Prostate gland (tissue), 2 donors: ENCODE results near the gene FHOD3.

Experiments used
- POLR2A ChIP-seq: fragments of 450-650 bp; IDR thresholded peaks from one replicate; pipeline ENCODE4 v1.6.1; 2016; ENCODE audit warnings: antibody characterized with exemption, mild to moderate bottlenecking
- POLR2AphosphoS5 ChIP-seq: sonication (generic); formaldehyde crosslinking; IDR thresholded peaks from one replicate; pipeline ENCODE4 v1.6.1; 2017; ENCODE audit warnings: antibody characterized with exemption
- TF ChIP-seq, protein P1 (sequence below), 4 experiments: fragments of 200-600 bp in 2 of 4; fragments of 450-650 bp in 2 of 4; sonication (generic) in 2 of 4; IDR thresholded peaks; 1 replicate in 3 of 4; 2 replicates in 1 of 4; pipeline ENCODE4 v1.5.1; 2016 to 2019; ENCODE audit warnings: antibody characterized with exemption in 4 of 4, mild to moderate bottlenecking in 2 of 4, moderate library complexity in 2 of 4

DNA sequence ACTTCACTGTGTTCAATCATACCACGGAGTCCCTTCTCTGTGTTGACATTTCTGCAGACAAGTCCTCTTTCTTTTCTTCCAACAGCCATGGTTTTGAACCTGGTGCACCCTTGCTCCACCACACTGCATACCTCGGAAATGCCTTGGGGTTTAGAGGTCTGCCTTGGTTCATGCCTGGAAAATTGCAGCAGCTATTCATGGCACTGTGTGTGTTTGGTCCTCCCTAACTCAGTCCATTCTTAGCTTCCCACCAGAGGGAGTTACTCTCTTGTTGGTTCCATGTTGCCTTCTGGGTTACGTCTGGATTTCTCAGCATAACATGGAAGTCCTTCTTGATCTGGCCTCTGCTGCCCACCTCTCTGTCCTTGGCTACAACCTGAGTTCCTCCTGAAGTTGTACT is 206.0 kb downstream of the FHOD3 start:
- TF ChIP-seq POLR2A = no peak
- TF ChIP-seq, protein P1, sequence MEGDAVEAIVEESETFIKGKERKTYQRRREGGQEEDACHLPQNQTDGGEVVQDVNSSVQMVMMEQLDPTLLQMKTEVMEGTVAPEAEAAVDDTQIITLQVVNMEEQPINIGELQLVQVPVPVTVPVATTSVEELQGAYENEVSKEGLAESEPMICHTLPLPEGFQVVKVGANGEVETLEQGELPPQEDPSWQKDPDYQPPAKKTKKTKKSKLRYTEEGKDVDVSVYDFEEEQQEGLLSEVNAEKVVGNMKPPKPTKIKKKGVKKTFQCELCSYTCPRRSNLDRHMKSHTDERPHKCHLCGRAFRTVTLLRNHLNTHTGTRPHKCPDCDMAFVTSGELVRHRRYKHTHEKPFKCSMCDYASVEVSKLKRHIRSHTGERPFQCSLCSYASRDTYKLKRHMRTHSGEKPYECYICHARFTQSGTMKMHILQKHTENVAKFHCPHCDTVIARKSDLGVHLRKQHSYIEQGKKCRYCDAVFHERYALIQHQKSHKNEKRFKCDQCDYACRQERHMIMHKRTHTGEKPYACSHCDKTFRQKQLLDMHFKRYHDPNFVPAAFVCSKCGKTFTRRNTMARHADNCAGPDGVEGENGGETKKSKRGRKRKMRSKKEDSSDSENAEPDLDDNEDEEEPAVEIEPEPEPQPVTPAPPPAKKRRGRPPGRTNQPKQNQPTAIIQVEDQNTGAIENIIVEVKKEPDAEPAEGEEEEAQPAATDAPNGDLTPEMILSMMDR (IDR thresholded peaks at IDR 0.05) = no peak
- TF ChIP-seq POLR2AphosphoS5 = no peak
